CD8-positive, alpha-beta memory T cell (primary cell): ENCODE measurements around the gene PAPSS2. TPM values are rescaled to one million over a fixed set of nuclear protein-coding genes. Genes with fewer than 3 reads are reported as not detected.

Experiments
- CTCF ChIA-PET: fragments of 350-600 bp; sonication (Branson Sonifier 250); formaldehyde crosslinking; loops from one replicate; lab custom pipeline; 2021; ENCODE audit warnings: antibody characterized with exemption; lab: Charles Lee
- POLR2A ChIA-PET: fragments of 350-600 bp; sonication (Branson Sonifier 250); formaldehyde crosslinking; loops from one replicate; lab custom pipeline; 2021; ENCODE audit warnings: antibody characterized with exemption; lab: Charles Lee
- DNase-seq, 5 donors: peaks; one replicate each; pipeline versions ENCODE4 v3.0.0 to v3.0.0-alpha.2; 2020 to 2022; ENCODE audit warnings: mixed read lengths in 1 of 5
- H3K27ac ChIP-seq: one replicate; pipeline ENCODE4 v1.7.0; 2013; ENCODE audit warnings: low read depth, mild to moderate bottlenecking, low read length, moderate library complexity
- H3K27me3 ChIP-seq: 2 replicates; pipeline ENCODE4 v1.7.0; 2013; ENCODE audit warnings: low read length, mild to moderate bottlenecking; ENCODE audit not compliant: insufficient read depth, poor library complexity, severe bottlenecking
- H3K36me3 ChIP-seq: 2 replicates; pipeline ENCODE4 v1.7.0; 2013; ENCODE audit warnings: mild to moderate bottlenecking, low read length, moderate library complexity; ENCODE audit not compliant: insufficient read depth
- H3K4me1 ChIP-seq: 2 replicates; pipeline ENCODE4 v1.7.0; 2013; ENCODE audit warnings: mild to moderate bottlenecking, low read length, moderate library complexity; ENCODE audit not compliant: insufficient read depth
- H3K4me3 ChIP-seq: 2 replicates; pipeline ENCODE4 v1.7.0; 2013; ENCODE audit warnings: mild to moderate bottlenecking, low read length
- H3K9me3 ChIP-seq: 2 replicates; pipeline ENCODE4 v1.7.0; 2013; ENCODE audit warnings: mild to moderate bottlenecking, low read length
- H3K27ac Mint-ChIP-seq, 8 donors: one replicate each; pipeline ENCODE4 v1.8.0; 2020 to 2021; ENCODE audit warnings: mixed read lengths in 8 of 8, mild to moderate bottlenecking in 6 of 8, inconsistent platforms in 3 of 8, moderate library complexity in 3 of 8
- H3K27me3 Mint-ChIP-seq, 2 donors: one replicate each; pipeline ENCODE4 v1.8.0; 2020 to 2021; ENCODE audit warnings: mixed read lengths in 2 of 2, mild to moderate bottlenecking in 1 of 2, moderate library complexity in 1 of 2
- H3K36me3 Mint-ChIP-seq, 3 donors: one replicate each; pipeline ENCODE4 v1.8.0; 2020 to 2021; ENCODE audit warnings: mixed read lengths in 3 of 3, inconsistent platforms in 1 of 3, mild to moderate bottlenecking in 1 of 3
- H3K4me1 Mint-ChIP-seq, 3 donors: one replicate each; pipeline ENCODE4 v1.8.0; 2020 to 2021; ENCODE audit warnings: mixed read lengths in 3 of 3, inconsistent platforms in 1 of 3, mild to moderate bottlenecking in 1 of 3
- H3K4me3 Mint-ChIP-seq, 7 donors: one replicate each; pipeline ENCODE4 v1.8.0; 2020 to 2021; ENCODE audit warnings: mixed read lengths in 7 of 7, mild to moderate bottlenecking in 6 of 7, moderate library complexity in 4 of 7, inconsistent platforms in 2 of 7
- H3K9me3 Mint-ChIP-seq, 5 donors: one replicate each; pipeline ENCODE4 v1.8.0; 2020 to 2022; ENCODE audit warnings: mixed read lengths in 5 of 5, mild to moderate bottlenecking in 3 of 5, moderate library complexity in 2 of 5, inconsistent platforms in 1 of 5
- polyA plus RNA-seq: library from polyadenylated mRNA; unstranded; fragments of 300-500 nt; fragmentation: Illumina TruSeq; gene quantifications from one replicate; pipeline ENCODE4 v1.2.3, GENCODE V29; 2021
- total RNA-seq, 2 experiments: library from RNA; stranded (reverse); gene quantifications; one replicate each; pipeline ENCODE4 v1.2.3, GENCODE V29; 2021

The PAPSS2 gene
- total and polyA plus RNA-seq, 3 experiments from 2014 or later: 0.08 to 0.46 (median 0.18) TPM

DNA sequence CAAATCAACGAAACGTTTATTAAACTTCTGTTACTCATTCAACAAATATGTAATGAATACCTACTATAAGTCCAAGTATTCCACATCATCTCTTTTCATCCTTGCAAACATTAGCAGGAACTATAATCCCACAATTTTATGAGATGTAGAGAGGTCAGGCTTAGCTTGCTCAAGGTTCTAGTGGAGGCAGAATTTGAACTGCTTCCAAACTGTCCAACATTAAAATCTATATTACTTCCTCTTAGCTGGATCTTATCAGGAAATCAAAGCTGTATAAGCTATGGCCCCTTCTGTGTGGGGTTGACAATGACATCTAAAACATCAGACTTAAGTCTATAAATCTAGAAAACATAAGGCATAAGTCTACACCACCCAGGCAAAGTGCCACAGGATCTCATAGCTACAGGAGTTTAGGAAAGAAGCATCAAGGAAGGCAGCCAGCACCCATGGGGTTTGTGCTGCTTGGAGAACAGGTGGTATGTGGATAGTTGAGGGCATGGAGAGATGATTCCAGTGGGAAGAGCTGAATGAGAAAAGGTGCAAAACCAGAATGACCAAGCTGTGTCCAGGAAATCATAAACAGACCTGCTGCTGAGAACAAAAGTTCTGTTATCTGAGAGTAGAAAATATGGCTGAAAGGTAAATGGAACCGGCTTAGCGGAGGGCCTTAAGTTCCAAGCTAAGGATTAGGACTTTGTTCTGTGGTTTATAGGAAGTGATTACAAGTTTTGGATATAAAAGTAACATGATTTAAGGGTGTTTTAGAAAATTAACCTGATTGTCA lies 34.5 kb downstream of the PAPSS2 start:
- no peaks in the 10 kb centered on the region for H3K4me1 ChIP-seq
- H3K36me3 Mint-ChIP-seq: no peaks in the 10 kb centered on the region
- H3K27me3 ChIP-seq: peaks cover 2% of the 10 kb centered on the region
- no peak overlapping the region for H3K4me3 Mint-ChIP-seq
- DNase-seq: no peak
- H3K27me3 Mint-ChIP-seq: peaks cover 4 to 20% of the 10 kb centered on the region in 2 donors
- ChIA-PET CTCF (no interaction called here), POLR2A (no interaction called here)
- H3K36me3 ChIP-seq: no peaks in the 10 kb centered on the region
- no peaks in the 10 kb centered on the region for H3K9me3 ChIP-seq
- H3K9me3 Mint-ChIP-seq: no peaks in the 10 kb centered on the region
- H3K27ac Mint-ChIP-seq: no peak overlapping the region
- H3K4me3 ChIP-seq: no peak overlapping the region
- no peak overlapping the region for H3K27ac ChIP-seq
- H3K4me1 Mint-ChIP-seq: no peaks in the 10 kb centered on the region

DNA sequence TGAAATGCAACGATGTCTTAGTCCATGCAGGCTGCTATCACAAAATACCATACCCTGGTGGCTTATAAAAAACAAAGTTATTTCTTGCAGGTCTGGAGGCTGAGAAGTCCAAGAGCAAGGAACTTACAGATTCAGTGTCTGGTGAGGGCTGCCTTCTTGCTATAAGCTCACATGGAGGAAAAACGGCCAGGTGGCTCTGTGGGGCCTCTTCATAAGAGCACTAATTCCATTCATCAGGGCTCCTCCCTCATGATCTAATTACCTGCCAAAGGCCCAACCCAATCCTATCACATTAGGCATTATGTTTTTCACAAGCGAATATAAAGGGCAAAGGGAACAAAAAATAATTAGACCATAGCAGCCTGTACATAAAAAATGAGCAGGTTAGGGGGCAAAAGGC lies 35.4 kb downstream of the PAPSS2 start:
- Histone ChIP-seq H3K4me1 (no peaks in the 10 kb centered on the region), H3K4me3 (no peak overlapping the region), H3K27me3 (peaks cover 2% of the 10 kb centered on the region), H3K36me3 (no peaks in the 10 kb centered on the region), H3K27ac (no peak overlapping the region), H3K9me3 (no peaks in the 10 kb centered on the region)
- H3K27me3 Mint-ChIP-seq: peaks cover 4 to 20% of the 10 kb centered on the region in 2 donors
- H3K4me1 Mint-ChIP-seq: no peaks in the 10 kb centered on the region
- POLR2A ChIA-PET: no interaction called here
- no peaks in the 10 kb centered on the region for H3K9me3 Mint-ChIP-seq
- no peak overlapping the region for H3K4me3 Mint-ChIP-seq
- CTCF ChIA-PET: no interaction called here
- DNase-seq: no peak
- no peak overlapping the region for H3K27ac Mint-ChIP-seq
- H3K36me3 Mint-ChIP-seq: no peaks in the 10 kb centered on the region

DNA sequence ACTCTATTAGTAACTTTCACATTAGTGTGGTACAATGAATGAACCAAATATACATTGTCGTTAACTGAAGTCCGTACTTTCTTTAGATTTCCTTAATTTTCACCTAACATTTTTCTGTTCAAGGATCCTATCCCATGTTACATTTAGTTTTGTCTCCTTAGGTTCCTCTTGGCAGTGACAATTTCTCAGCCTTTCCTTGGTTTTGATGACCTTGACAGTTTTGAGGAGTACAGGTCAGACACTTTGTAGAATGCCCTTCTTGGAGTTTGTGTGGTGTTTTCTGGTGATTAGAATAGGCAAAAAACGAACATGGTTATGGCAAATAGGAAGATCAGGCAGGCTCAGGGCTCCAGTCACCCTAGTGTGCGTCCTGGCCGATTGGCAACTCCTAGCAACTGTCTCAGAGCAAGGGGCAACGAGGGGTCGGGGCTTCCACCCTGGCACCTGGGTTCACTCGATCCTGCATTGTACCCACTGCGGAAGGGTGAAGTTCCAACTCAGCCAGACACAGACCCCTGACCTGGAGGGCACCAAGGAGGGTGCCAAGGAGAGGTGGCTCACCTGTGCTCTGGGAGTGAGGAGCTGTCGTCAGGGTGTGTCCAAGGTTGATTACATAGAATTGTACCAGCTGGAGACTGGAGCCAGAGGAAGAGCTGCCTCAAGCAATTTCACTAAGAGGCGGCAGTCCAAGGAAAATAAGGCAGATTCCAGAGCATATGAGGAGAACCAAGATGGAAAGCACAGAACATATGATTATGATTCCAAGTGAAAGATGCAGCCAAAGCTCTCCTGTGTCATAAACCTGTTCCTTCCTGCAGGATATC lies 37.5 kb downstream of the PAPSS2 start:
- no peak for DNase-seq
- Histone ChIP-seq H3K9me3 (no peaks in the 10 kb centered on the region), H3K27ac (no peak overlapping the region), H3K36me3 (no peaks in the 10 kb centered on the region), H3K4me1 (no peaks in the 10 kb centered on the region), H3K27me3 (peaks cover 2% of the 10 kb centered on the region), H3K4me3 (no peak overlapping the region)
- Mint-ChIP-seq H3K4me1 (no peaks in the 10 kb centered on the region), H3K36me3 (no peaks in the 10 kb centered on the region), H3K27ac (no peak overlapping the region), H3K27me3 (peaks cover 4 to 20% of the 10 kb centered on the region in 2 donors), H3K4me3 (no peak overlapping the region), H3K9me3 (no peaks in the 10 kb centered on the region)
- ChIA-PET CTCF (no interaction called here), POLR2A (no interaction called here)

DNA sequence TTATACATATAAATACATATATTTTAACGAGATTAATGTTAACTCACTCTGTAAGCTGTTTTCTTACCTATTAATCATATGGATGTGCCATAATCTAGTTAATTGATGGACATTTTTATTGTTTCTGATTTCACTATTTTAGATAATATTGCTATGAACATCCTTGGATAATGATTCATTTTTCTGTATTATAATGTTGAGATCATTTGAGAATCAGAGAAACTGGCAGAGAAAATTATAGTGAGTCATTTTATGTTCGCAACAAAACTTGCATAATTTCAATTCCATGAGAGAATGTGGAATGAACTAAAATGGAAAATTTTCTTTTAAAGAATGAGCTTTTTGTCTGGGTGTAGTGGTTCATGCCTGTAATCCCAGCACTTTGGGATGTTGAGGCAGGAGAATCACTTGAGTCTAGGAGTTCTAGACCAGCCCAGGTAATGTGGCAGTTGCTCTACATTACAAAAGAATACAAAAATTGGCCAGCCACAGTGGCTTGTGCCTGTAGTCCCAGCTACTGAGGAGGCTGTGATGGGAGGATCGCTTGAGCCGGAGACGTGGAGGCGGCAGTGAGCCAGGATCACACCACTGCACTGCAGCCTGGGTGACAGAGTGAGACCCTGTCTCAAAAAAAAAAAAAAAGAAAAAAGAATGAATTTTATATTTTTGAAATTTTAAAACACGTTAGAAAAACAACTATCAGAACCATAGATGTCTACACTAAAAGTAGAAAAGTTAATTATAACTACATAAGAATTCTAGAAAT lies 40.5 kb downstream of the PAPSS2 start:
- POLR2A ChIA-PET: interaction anchor here (0.6 kb wide), 1 partner anchor 97 kb away, joined by 4 read pairs; no protein-coding TSS in a partner anchor
- Mint-ChIP-seq H3K4me1 (no peaks in the 10 kb centered on the region), H3K36me3 (no peaks in the 10 kb centered on the region), H3K27me3 (peaks cover 8 to 25% of the 10 kb centered on the region in 2 donors), H3K27ac (no peak overlapping the region), H3K9me3 (no peaks in the 10 kb centered on the region), H3K4me3 (no peak overlapping the region)
- Histone ChIP-seq H3K36me3 (no peaks in the 10 kb centered on the region), H3K4me1 (no peaks in the 10 kb centered on the region), H3K4me3 (no peak overlapping the region), H3K27ac (no peak overlapping the region), H3K27me3 (peaks cover 2% of the 10 kb centered on the region), H3K9me3 (no peaks in the 10 kb centered on the region)
- CTCF ChIA-PET: no interaction called here
- no peak for DNase-seq

DNA sequence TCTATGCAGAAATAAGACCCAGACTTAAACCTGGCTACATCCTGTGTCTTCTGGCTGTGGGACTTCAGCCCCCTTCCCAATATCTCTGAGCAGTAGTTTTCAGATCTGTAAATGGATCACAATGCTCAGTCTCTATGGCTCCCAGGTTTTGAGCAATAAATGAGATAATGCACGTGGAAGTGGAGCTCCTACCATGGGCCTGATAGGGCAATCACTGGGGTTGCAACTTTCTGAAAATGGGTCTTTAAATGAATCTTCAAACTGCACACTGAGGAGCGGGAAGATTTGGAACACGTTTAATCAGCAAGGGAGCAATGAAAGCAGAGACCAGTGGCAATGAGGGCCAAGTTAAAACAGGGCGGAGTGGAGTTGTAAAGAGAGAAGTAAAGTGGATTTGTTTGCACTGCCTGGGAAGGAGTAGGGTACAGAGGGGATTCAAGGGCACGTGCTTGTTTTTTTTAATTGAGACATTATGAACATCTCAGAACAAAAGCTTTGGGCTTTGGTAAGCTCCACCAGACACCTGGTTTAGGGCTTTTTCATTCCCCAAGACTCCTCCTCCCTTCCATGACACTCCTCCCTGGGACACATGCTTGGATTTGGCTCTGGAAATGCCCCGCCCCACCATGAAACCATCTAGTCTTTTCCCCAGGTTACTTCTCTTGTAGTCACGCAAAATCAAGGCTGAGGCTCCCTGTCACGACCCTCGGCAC lies 42.7 kb downstream of the PAPSS2 start:
- Mint-ChIP-seq H3K27ac (no peak overlapping the region), H3K27me3 (peaks cover 6 to 22% of the 10 kb centered on the region in 2 donors), H3K4me3 (no peak overlapping the region), H3K9me3 (no peaks in the 10 kb centered on the region), H3K36me3 (no peaks in the 10 kb centered on the region), H3K4me1 (no peaks in the 10 kb centered on the region)
- CTCF ChIA-PET: no interaction called here
- Histone ChIP-seq H3K4me3 (no peak overlapping the region), H3K27me3 (peaks cover 2% of the 10 kb centered on the region), H3K9me3 (no peaks in the 10 kb centered on the region), H3K36me3 (no peaks in the 10 kb centered on the region), H3K4me1 (no peaks in the 10 kb centered on the region), H3K27ac (no peak overlapping the region)
- no peak for DNase-seq
- POLR2A ChIA-PET: no interaction called here

DNA sequence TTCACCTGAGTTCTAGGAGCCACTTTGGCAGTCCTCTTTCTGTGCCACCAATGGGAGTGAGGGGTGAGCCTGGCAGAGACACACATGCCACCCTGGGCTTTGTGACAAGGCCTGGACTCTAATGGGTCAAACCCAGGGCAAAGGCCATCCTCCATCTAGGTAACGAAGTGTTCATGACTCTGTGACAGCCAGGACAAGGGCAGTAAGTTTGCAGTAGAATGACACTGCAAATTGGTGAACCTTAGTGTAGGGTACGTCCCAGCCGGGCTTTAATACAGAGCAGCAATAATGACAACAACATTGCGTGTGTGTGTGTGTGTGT lies 43.3 kb downstream of the PAPSS2 start:
- H3K36me3 Mint-ChIP-seq: no peaks in the 10 kb centered on the region
- H3K27ac Mint-ChIP-seq: no peak overlapping the region
- H3K27ac ChIP-seq: no peak overlapping the region
- H3K9me3 Mint-ChIP-seq: no peaks in the 10 kb centered on the region
- DNase-seq: no peak
- no peak overlapping the region for H3K4me3 Mint-ChIP-seq
- CTCF ChIA-PET: no interaction called here
- H3K9me3 ChIP-seq: no peaks in the 10 kb centered on the region
- no peaks in the 10 kb centered on the region for H3K4me1 ChIP-seq
- POLR2A ChIA-PET: no interaction called here
- no peaks in the 10 kb centered on the region for H3K4me1 Mint-ChIP-seq
- H3K27me3 ChIP-seq: peaks cover 2% of the 10 kb centered on the region
- no peaks in the 10 kb centered on the region for H3K36me3 ChIP-seq
- H3K4me3 ChIP-seq: no peak overlapping the region
- H3K27me3 Mint-ChIP-seq: peaks cover 6 to 21% of the 10 kb centered on the region in 2 donors

DNA sequence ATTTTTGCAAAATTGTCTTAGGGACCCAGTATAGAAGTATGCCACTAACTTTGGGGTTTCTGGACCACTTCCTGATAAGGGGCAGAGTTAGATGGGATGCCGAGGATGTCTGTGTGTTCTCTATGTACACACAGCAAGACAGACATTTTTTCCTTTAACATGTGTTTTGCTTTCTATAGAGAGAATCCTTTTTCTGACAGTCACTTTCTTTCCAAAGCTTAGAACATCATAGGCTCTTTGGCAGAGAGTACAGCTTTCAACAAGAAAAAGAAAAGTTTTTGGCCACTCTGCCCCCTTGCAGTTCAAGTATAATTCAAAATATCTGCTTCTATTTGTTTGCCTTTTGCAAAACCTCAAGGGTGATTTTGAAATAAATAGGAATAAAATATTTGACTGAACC lies 44.1 kb downstream of the PAPSS2 start:
- DNase-seq: no peak
- POLR2A ChIA-PET: no interaction called here
- H3K27ac ChIP-seq: no peak overlapping the region

More for the DNA sequence above, 44.1 kb downstream of the PAPSS2 start:
- CTCF ChIA-PET: no interaction called here
- Mint-ChIP-seq H3K4me1 (no peaks in the 10 kb centered on the region), H3K9me3 (no peaks in the 10 kb centered on the region), H3K4me3 (no peak overlapping the region), H3K27ac (no peak overlapping the region), H3K27me3 (peaks cover 6 to 18% of the 10 kb centered on the region in 2 donors), H3K36me3 (no peaks in the 10 kb centered on the region)
- Histone ChIP-seq H3K9me3 (no peaks in the 10 kb centered on the region), H3K4me1 (no peaks in the 10 kb centered on the region), H3K4me3 (no peak overlapping the region), H3K36me3 (no peaks in the 10 kb centered on the region), H3K27me3 (peaks cover 1% of the 10 kb centered on the region)
